KOPT-K1 (cell line): ENCODE results near the gene WDR41.
"Not testable (repeated sequence)": the region's sequence is repeated elsewhere in the genome, so short reads cannot be mapped to it uniquely, and the experiment has no call there.

ENCODE experiments used
- H3K27ac ChIP-seq: fragments of 200-600 bp; sonication (generic); 2 replicates; pipeline ENCODE4 v1.5.1; 2016; ENCODE audit warnings: antibody characterized with exemption, mild to moderate bottlenecking, low read depth, low read length; ENCODE audit not compliant: poor library complexity, severe bottlenecking
- H3K36me3 ChIP-seq: fragments of 200-600 bp; sonication (generic); 2 replicates; pipeline ENCODE4 v1.5.1; 2017; ENCODE audit warnings: antibody characterized with exemption, mild to moderate bottlenecking, low read length, moderate library complexity; ENCODE audit not compliant: insufficient read depth
- H3K9me3 ChIP-seq: fragments of 200-600 bp; sonication (generic); 2 replicates; pipeline ENCODE4 v1.5.1; 2017; ENCODE audit warnings: antibody characterized with exemption, low read length, mild to moderate bottlenecking; ENCODE audit not compliant: insufficient read depth, poor library complexity, severe bottlenecking

The WDR41 gene

GRCh38 chr5:77491783-77492652 is at the start of gene WDR41:
Gene WDR41, minus strand, starts transcription at chr5:77492316. Its CDS starts 96 bp downstream, at chr5:77492220.
- peak within 1 kb of the TSS; percentile 89 for H3K27ac ChIP-seq
- no peaks in the 10 kb centered on the region for H3K9me3 ChIP-seq

GRCh38 chr5:77531297-77531696 is 39.2 kb upstream of the WDR41 start:
- Histone ChIP-seq H3K36me3 (no peaks in the 10 kb centered on the region), H3K9me3 (peaks cover 6% of the 10 kb centered on the region), H3K27ac (no peak overlapping the region)

More at GRCh38 chr5:77491783-77492652, at the start of gene WDR41:
- H3K36me3 ChIP-seq, result 0 out of 2 replicates have a peak, but pooled peaks cover 10% of the 10 kb centered on the region

GRCh38 chr5:77518304-77518703 is 26.2 kb upstream of the WDR41 start:
- Histone ChIP-seq H3K27ac (no peak overlapping the region), H3K9me3 (no peaks in the 10 kb centered on the region), H3K36me3 (no peaks in the 10 kb centered on the region)

- peaks cover 7% of the 10 kb centered on the region for H3K9me3 ChIP-seq
- H3K36me3 ChIP-seq, result no peaks in the 10 kb centered on the region
- H3K27ac ChIP-seq, result no peak overlapping the region
These were observed 22.3 kb upstream of the WDR41 start for GRCh38 chr5:77514457-77514856.

- no peak overlapping the region for H3K27ac ChIP-seq
- H3K36me3 ChIP-seq, result no peaks in the 10 kb centered on the region
- H3K9me3 ChIP-seq, result peaks cover 7% of the 10 kb centered on the region
These were observed 21.2 kb upstream of the WDR41 start for GRCh38 chr5:77513321-77513720.

- H3K9me3 ChIP-seq, H3K27ac ChIP-seq, H3K36me3 ChIP-seq: not testable (repeated sequence)
These were observed 9.0 kb upstream of the WDR41 start for GRCh38 chr5:77501132-77501531.

- peaks cover 8% of the 10 kb centered on the region for H3K9me3 ChIP-seq
- H3K36me3 ChIP-seq, result no peaks in the 10 kb centered on the region
- H3K27ac ChIP-seq, result no peak overlapping the region
These were observed 7.9 kb upstream of the WDR41 start for GRCh38 chr5:77499973-77500372.

GRCh38 chr5:77499441-77499840 is 7.3 kb upstream of the WDR41 start:
- H3K27ac ChIP-seq, result no peak overlapping the region
- H3K9me3 ChIP-seq, result peaks cover 8% of the 10 kb centered on the region
- H3K36me3 ChIP-seq, result no peaks in the 10 kb centered on the region

GRCh38 chr5:77498952-77499351 is 6.8 kb upstream of the WDR41 start:
- no peaks in the 10 kb centered on the region for H3K36me3 ChIP-seq
- H3K9me3 ChIP-seq, result peaks cover 8% of the 10 kb centered on the region
- no peak overlapping the region for H3K27ac ChIP-seq

- H3K36me3 ChIP-seq, result no peaks in the 10 kb centered on the region
- H3K27ac ChIP-seq, result no peak overlapping the region
- no peaks in the 10 kb centered on the region for H3K9me3 ChIP-seq
These were observed 2.8 kb upstream of the WDR41 start for GRCh38 chr5:77494935-77495334.

- no peaks in the 10 kb centered on the region for H3K9me3 ChIP-seq
- 0 out of 2 replicates have a peak, but pooled peaks cover 5% of the 10 kb centered on the region for H3K36me3 ChIP-seq
- peak overlapping the region; percentile 89 for H3K27ac ChIP-seq
These were observed 511 bp upstream of the WDR41 start for GRCh38 chr5:77492653-77493000.

GRCh38 chr5:77490741-77491344 is 1.3 kb downstream of the WDR41 start:
- peaks cover 10% of the 10 kb centered on the region; the same call in 1 of the 2 replicates for H3K36me3 ChIP-seq
- H3K27ac ChIP-seq, result peak overlapping the region; percentile 89
- not testable (repeated sequence) for H3K9me3 ChIP-seq

- no peaks in the 10 kb centered on the region for H3K9me3 ChIP-seq
- no peak overlapping the region for H3K27ac ChIP-seq
- peaks cover 46% of the 10 kb centered on the region for H3K36me3 ChIP-seq
These were observed 5.7 kb downstream of the WDR41 start for GRCh38 chr5:77486344-77486962.

GRCh38 chr5:77483682-77484081 is 8.4 kb downstream of the WDR41 start:
- no peak overlapping the region for H3K27ac ChIP-seq
- H3K9me3 ChIP-seq, result peaks cover 8% of the 10 kb centered on the region
- H3K36me3 ChIP-seq, result peaks cover 53% of the 10 kb centered on the region

GRCh38 chr5:77475041-77475440 is 17.1 kb downstream of the WDR41 start:
- not testable (repeated sequence) for H3K9me3 ChIP-seq, H3K27ac ChIP-seq, H3K36me3 ChIP-seq
